ENCODE results near the gene SLN.

- TF ChIP-seq CTCF (IDR thresholded peaks at IDR 0.05; ENCODE audit: insufficient read depth, low read length) (no peak), POLR2AphosphoS5 (IDR thresholded peaks at IDR 0.05; ENCODE audit: low read depth) (no peak)
Observed at GRCh38 chr11:107702109-107702660, 9.7 kb downstream of the SLN start.
